Measurements from ENCODE around the gene CLTC.
A peak's percentile ranks its signal among the peaks of the same experiment; 100 is the strongest.

CLTC gene

GRCh38 chr17:59631276-59631675 is 11.6 kb downstream of the CLTC start:
- H3K27me3 ChIP-seq = no peaks in the 10 kb centered on the region
- H3K27ac ChIP-seq = no peak overlapping the region
- H3K4me2 ChIP-seq = no peak overlapping the region; the same call in 1 of the 2 replicates
- peaks cover 72% of the 10 kb centered on the region for H3K4me1 ChIP-seq
- H4K20me1 ChIP-seq = peaks cover 98% of the 10 kb centered on the region
- TF ChIP-seq Cebpa-rat (IDR thresholded peaks at IDR 0.05) = no peak
- H3K4me3 ChIP-seq = no peak overlapping the region
- H3K9me3 ChIP-seq = peaks cover 19% of the 10 kb centered on the region
- H3K36me3 ChIP-seq = peaks cover 58% of the 10 kb centered on the region
- H3K9ac ChIP-seq = no peak overlapping the region

- Histone ChIP-seq H3K4me2 (peak overlapping the region; percentile 54; the same call in 1 of the 2 replicates), H3K36me3 (peaks cover 50% of the 10 kb centered on the region), H3K27ac (no peak overlapping the region), H3K27me3 (no peaks in the 10 kb centered on the region), H3K9me3 (peaks cover 19% of the 10 kb centered on the region), H3K9ac (no peak overlapping the region), H4K20me1 (peaks cover 87% of the 10 kb centered on the region), H3K4me1 (peaks cover 71% of the 10 kb centered on the region), H3K4me3 (no peak overlapping the region)
- TF ChIP-seq Cebpa-rat (IDR thresholded peaks at IDR 0.05) = no peak
Observed at GRCh38 chr17:59632398-59632797, 12.7 kb downstream of the CLTC start.

- Histone ChIP-seq H3K4me3 (no peak overlapping the region), H3K27me3 (no peaks in the 10 kb centered on the region), H3K4me2 (peak overlapping the region; percentile 54), H3K9ac (no peak overlapping the region; the same call in 1 of the 2 replicates), H3K4me1 (peaks cover 77% of the 10 kb centered on the region), H3K9me3 (peaks cover 19% of the 10 kb centered on the region), H4K20me1 (peaks cover 85% of the 10 kb centered on the region), H3K27ac (no peak overlapping the region; the same call in 1 of the 2 replicates), H3K36me3 (peaks cover 38% of the 10 kb centered on the region)
- TF ChIP-seq Cebpa-rat (IDR thresholded peaks at IDR 0.05) = no peak
Observed at GRCh38 chr17:59633658-59634359, 14.1 kb downstream of the CLTC start.

GRCh38 chr17:59634632-59635541 is 15.2 kb downstream of the CLTC start:
- TF ChIP-seq Cebpa-rat (IDR thresholded peaks at IDR 0.05) = no peak
- Histone ChIP-seq H3K4me1 (peaks cover 88% of the 10 kb centered on the region), H3K9ac (no peak overlapping the region), H3K36me3 (peaks cover 27% of the 10 kb centered on the region), H3K4me2 (peak overlapping the region; percentile 54), H3K27ac (no peak overlapping the region; the same call in 1 of the 2 replicates), H3K27me3 (no peaks in the 10 kb centered on the region), H3K4me3 (no peak overlapping the region), H4K20me1 (peaks cover 75% of the 10 kb centered on the region), H3K9me3 (peaks cover 10% of the 10 kb centered on the region)

- Histone ChIP-seq H3K9ac (peak overlapping the region; percentile 48), H3K4me2 (peak overlapping the region; percentile 96), H3K4me1 (peaks cover 97% of the 10 kb centered on the region), H3K27ac (peak overlapping the region; percentile 41; the same call in 1 of the 2 replicates), H3K4me3 (no peak overlapping the region), H3K27me3 (no peaks in the 10 kb centered on the region), H3K9me3 (no peaks in the 10 kb centered on the region), H3K36me3 (peaks cover 10% of the 10 kb centered on the region; the same call in 1 of the 2 replicates), H4K20me1 (peaks cover 47% of the 10 kb centered on the region)
- TF ChIP-seq Cebpa-rat (IDR thresholded peaks at IDR 0.05) = no peak
Observed at GRCh38 chr17:59637611-59638310, 18.1 kb downstream of the CLTC start.

GRCh38 chr17:59638553-59638952 is 18.9 kb downstream of the CLTC start:
- no peak for TF ChIP-seq Cebpa-rat (IDR thresholded peaks at IDR 0.05)
- Histone ChIP-seq H3K9ac (0 out of 2 replicates have a peak overlapping the region, but pooled peaks have one; percentile 11), H3K36me3 (peaks cover 10% of the 10 kb centered on the region; the same call in 1 of the 2 replicates), H3K27ac (peak overlapping the region; percentile 64), H3K4me2 (peak overlapping the region; percentile 96), H3K4me3 (no peak overlapping the region), H3K9me3 (no peaks in the 10 kb centered on the region), H3K27me3 (no peaks in the 10 kb centered on the region), H4K20me1 (peaks cover 39% of the 10 kb centered on the region), H3K4me1 (peaks cover 97% of the 10 kb centered on the region)

- no peaks in the 10 kb centered on the region for H3K27me3 ChIP-seq
- no peak for TF ChIP-seq Cebpa-rat (IDR thresholded peaks at IDR 0.05)
- peaks cover 18% of the 10 kb centered on the region; the same call in 1 of the 2 replicates for H3K36me3 ChIP-seq
- H3K4me3 ChIP-seq = peak overlapping the region; percentile 55
- H3K9me3 ChIP-seq = no peaks in the 10 kb centered on the region
- H3K4me2 ChIP-seq = peak overlapping the region; percentile 96
- peaks cover 99% of the 10 kb centered on the region for H3K4me1 ChIP-seq
- H3K27ac ChIP-seq = peak overlapping the region; percentile 84
- peaks cover 13% of the 10 kb centered on the region for H4K20me1 ChIP-seq
- peak overlapping the region; percentile 75 for H3K9ac ChIP-seq
Observed at GRCh38 chr17:59641799-59642484, 22.2 kb downstream of the CLTC start.

- Histone ChIP-seq H3K9me3 (no peaks in the 10 kb centered on the region), H4K20me1 (peaks cover 12% of the 10 kb centered on the region), H3K4me3 (peak overlapping the region; percentile 55), H3K27ac (peak overlapping the region; percentile 84), H3K4me1 (peaks cover 96% of the 10 kb centered on the region), H3K36me3 (peaks cover 24% of the 10 kb centered on the region), H3K4me2 (peak overlapping the region; percentile 96), H3K27me3 (no peaks in the 10 kb centered on the region), H3K9ac (peak overlapping the region; percentile 75)
- no peak for TF ChIP-seq Cebpa-rat (IDR thresholded peaks at IDR 0.05)
Observed at GRCh38 chr17:59642565-59642964, 22.9 kb downstream of the CLTC start.
